HEK293T (cell line): Measurements from ENCODE around the gene RTEL1.
A peak's percentile ranks its signal among the peaks of the same experiment; 100 is the strongest.
"Not testable (repeated sequence)": the region's sequence is repeated elsewhere in the genome, so short reads cannot be mapped to it uniquely, and the experiment has no call there.

Experiments used
- CTCF ChIA-PET: fragments of 350-600 bp; formaldehyde crosslinking; extraction: SDS; loops from one replicate; lab custom pipeline; 2021; ENCODE audit warnings: antibody characterized with exemption, inconsistent platforms; lab: Yijun Ruan, JAX
- POLR2A ChIA-PET: fragments of 350-600 bp; formaldehyde crosslinking; extraction: SDS; loops from one replicate; lab custom pipeline; 2020; ENCODE audit warnings: antibody characterized with exemption, inconsistent platforms; lab: Yijun Ruan, JAX
- DNase-seq: peaks from one replicate; pipeline ENCODE4 v3.0.0; 2012; ENCODE audit warnings: mixed read lengths; ENCODE audit errors: extremely low spot score
- ARNT ChIP-seq: fragments of 450-650 bp; IDR thresholded peaks from 2 replicates; pipeline ENCODE4 v1.6.1; 2017; ENCODE audit warnings: mild to moderate bottlenecking
- BHLHE40 ChIP-seq: fragments of 450-650 bp; IDR thresholded peaks from 2 replicates; pipeline ENCODE4 v1.6.1; 2016; ENCODE audit warnings: mild to moderate bottlenecking, moderate library complexity, borderline replicate concordance
- CTBP1 ChIP-seq: fragments of 450-650 bp; IDR thresholded peaks from 2 replicates; pipeline ENCODE4 v1.6.1; 2016; ENCODE audit warnings: borderline replicate concordance
- ELF4 ChIP-seq: fragments of 450-650 bp; IDR thresholded peaks from 2 replicates; pipeline ENCODE4 v1.6.1; 2017; ENCODE audit warnings: antibody characterized with exemption
- FOXA1 ChIP-seq: fragments of 450-650 bp; IDR thresholded peaks from 2 replicates; pipeline ENCODE4 v1.6.1; 2016; ENCODE audit warnings: mild to moderate bottlenecking
- FOXK2 ChIP-seq: fragments of 450-650 bp; IDR thresholded peaks from 2 replicates; pipeline ENCODE4 v1.6.1; 2016; ENCODE audit warnings: mild to moderate bottlenecking
- FOXM1 ChIP-seq: fragments of 450-650 bp; IDR thresholded peaks from 2 replicates; pipeline ENCODE4 v1.6.1; 2017; ENCODE audit warnings: mild to moderate bottlenecking, borderline replicate concordance
- HDGF ChIP-seq: fragments of 450-650 bp; IDR thresholded peaks from 2 replicates; pipeline ENCODE4 v1.6.1; 2017; ENCODE audit warnings: antibody characterized with exemption, borderline replicate concordance
- L3MBTL2 ChIP-seq: fragments of 450-650 bp; conservative IDR thresholded peaks from 2 replicates; pipeline ENCODE4 v1.6.1; 2016; ENCODE audit warnings: mild to moderate bottlenecking
- LEF1 ChIP-seq: fragments of 450-650 bp; IDR thresholded peaks from 2 replicates; pipeline ENCODE4 v1.6.1; 2017; ENCODE audit warnings: mild to moderate bottlenecking, borderline replicate concordance
- NFRKB ChIP-seq: fragments of 450-650 bp; IDR thresholded peaks from 2 replicates; pipeline ENCODE4 v1.6.1; 2016; ENCODE audit warnings: mild to moderate bottlenecking, moderate library complexity
- SP1 ChIP-seq: fragments of 450-650 bp; IDR thresholded peaks from 2 replicates; pipeline ENCODE4 v1.6.1; 2017
- SUZ12 ChIP-seq: fragments of 450-650 bp; IDR thresholded peaks from 2 replicates; pipeline ENCODE4 v1.6.1; 2016; ENCODE audit warnings: mild to moderate bottlenecking
- TARDBP ChIP-seq: fragments of 450-650 bp; IDR thresholded peaks from 2 replicates; pipeline ENCODE4 v1.6.1; 2016
- ZNF384 ChIP-seq: fragments of 450-650 bp; IDR thresholded peaks from 2 replicates; pipeline ENCODE4 v1.6.1; 2016
- TF ChIP-seq, protein P1 (sequence below): fragments of 450-650 bp; IDR thresholded peaks from 2 replicates; pipeline ENCODE4 v1.6.1; 2016

The RTEL1 gene

DNA sequence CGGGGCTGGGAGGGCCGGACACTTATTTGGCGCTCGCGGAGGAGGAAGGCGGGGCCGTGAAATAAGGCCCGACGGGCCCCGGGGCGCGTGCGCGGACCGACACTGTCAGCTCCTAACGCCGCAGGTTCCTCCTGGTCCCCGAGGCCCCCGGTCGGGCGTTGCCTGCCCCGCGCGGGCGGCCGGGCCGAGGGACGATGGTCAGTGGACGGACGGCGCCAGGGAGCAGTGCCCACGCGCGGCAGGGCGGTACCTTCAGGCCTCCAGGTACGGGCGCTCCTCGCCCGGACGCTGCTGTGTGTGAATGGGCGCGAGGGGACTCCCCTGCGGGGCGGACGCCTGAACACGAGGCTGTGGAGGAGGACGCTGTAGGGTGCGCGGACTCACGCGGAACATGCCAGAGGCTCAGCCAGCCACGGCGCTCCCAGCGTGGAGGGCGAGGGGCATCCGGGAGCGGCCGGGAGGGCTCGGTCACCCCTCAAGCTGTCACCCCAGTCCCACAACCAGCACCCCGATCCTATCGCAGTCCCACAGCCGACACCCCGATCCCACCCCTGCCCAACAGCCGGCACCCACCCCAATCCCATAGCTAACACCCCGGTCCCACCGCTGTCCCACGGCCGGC, 30.9 kb upstream of the RTEL1 start:
- peak; percentile 95 for DNase-seq
- ChIA-PET POLR2A (interaction anchor here (0.6 to 1.8 kb wide), 19 partner anchors 9 to 343 kb away, joined by 3 to 14 read pairs (median 4); partner anchors contain the start of genes HELZ2, RTEL1 and STMN3), CTCF (no interaction called here)
- TF ChIP-seq NFRKB (no peak), FOXM1 (no peak), FOXA1 (no peak), FOXK2 (no peak), L3MBTL2 (peak; percentile 84), SUZ12 (no peak), CTBP1 (no peak), ZNF384 (no peak)
- TF ChIP-seq, protein P1, sequence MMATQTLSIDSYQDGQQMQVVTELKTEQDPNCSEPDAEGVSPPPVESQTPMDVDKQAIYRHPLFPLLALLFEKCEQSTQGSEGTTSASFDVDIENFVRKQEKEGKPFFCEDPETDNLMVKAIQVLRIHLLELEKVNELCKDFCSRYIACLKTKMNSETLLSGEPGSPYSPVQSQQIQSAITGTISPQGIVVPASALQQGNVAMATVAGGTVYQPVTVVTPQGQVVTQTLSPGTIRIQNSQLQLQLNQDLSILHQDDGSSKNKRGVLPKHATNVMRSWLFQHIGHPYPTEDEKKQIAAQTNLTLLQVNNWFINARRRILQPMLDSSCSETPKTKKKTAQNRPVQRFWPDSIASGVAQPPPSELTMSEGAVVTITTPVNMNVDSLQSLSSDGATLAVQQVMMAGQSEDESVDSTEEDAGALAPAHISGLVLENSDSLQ, result no peak

DNA sequence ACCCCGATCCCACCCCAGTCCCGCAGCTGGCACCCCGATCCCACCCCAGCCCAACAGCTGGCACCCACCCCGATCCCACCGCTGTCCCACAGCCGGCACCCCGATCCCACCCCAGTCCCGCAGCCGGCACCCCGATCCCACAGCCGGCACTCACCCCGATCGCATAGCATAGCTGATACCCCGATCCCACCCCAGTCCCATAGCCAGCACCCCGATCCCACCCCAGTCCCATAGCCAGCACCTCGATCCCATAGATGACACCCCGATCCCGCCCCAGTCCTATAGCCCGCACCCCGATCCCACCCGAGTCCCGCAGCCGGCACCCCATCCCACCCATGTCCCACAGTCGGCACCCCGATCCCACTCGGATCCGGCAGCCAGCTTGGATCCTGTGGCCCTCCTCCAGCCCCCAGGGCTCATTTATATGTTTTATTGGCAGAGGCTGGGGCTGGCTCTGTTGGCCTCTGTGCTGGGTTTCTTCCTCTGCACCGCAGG, 30.3 kb upstream of the RTEL1 start:
- CTCF ChIA-PET, result no interaction called here
- DNase-seq, result no peak
- TF ChIP-seq BHLHE40, result no peak
- TF ChIP-seq SUZ12, result no peak
- TF ChIP-seq FOXK2, result no peak
- TF ChIP-seq, protein P1, result no peak
- no peak for TF ChIP-seq TARDBP
- no peak for TF ChIP-seq HDGF
- no peak for TF ChIP-seq NFRKB
- no peak for TF ChIP-seq CTBP1
- TF ChIP-seq FOXA1, result no peak
- TF ChIP-seq ELF4, result no peak
- TF ChIP-seq ARNT, result no peak
- TF ChIP-seq FOXM1, result no peak
- no peak for TF ChIP-seq SP1
- TF ChIP-seq ZNF384, result no peak
- TF ChIP-seq L3MBTL2, result no peak
- no peak for TF ChIP-seq LEF1
- POLR2A ChIA-PET, result interaction anchor here (0.7 to 1.8 kb wide), 11 partner anchors 8 to 105 kb away, joined by 3 to 14 read pairs (median 4); partner anchors contain the start of genes HELZ2, RTEL1 and STMN3

DNA sequence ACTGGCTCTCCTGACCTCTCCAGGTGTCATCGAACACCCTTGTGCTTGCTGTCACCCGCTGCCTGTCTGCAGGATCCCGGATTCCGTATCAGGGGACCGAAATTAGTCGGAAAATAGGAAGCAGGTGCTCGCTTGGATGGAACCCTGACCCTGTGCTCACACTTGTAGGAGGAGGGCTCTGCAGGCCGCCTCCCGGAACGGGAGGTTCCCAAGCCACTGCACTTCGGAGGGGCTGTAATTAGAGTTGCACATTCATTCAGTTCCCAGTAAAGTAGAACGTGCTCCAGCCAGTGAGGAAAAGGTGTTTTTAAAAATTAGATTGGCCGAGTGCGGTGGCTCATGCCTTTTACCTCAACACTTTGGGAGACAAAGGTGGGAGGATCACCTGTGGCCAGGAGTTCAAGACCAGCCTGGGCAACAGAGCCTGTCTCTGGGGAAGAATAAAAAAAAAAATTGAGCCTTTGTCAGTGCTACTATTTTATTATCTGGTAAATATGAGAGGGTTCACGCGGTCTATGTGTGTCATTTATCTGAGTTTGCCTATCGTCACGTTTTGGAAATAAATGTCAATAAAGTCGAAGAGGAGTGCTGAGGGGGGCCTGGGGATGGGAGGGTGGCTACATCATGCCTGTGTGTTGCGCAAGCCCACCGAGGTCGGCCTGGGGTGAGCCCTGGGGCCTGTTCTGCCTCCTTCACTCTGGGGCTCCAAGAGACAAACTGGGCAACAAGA, 29.7 kb upstream of the RTEL1 start:
- ChIA-PET POLR2A (interaction anchor here (0.7 to 1.8 kb wide), 6 partner anchors 13 to 106 kb away, joined by 3 to 14 read pairs (median 4); partner anchors contain the start of genes RTEL1 and STMN3), CTCF (no interaction called here)
- no peak for TF ChIP-seq FOXA1
- peak; percentile 94 for TF ChIP-seq L3MBTL2
- TF ChIP-seq ZNF384, result peak; percentile 19; the same call in 1 of the 2 replicates
- TF ChIP-seq, protein P1, result no peak
- TF ChIP-seq SUZ12, result no peak
- peak; percentile 85 for TF ChIP-seq CTBP1
- TF ChIP-seq SP1, result no peak
- no peak for TF ChIP-seq ELF4
- no peak for TF ChIP-seq NFRKB
- no peak for TF ChIP-seq HDGF
- TF ChIP-seq ARNT, result peak; percentile 61; the same call in 1 of the 2 replicates
- DNase-seq, result peak; percentile 75

DNA sequence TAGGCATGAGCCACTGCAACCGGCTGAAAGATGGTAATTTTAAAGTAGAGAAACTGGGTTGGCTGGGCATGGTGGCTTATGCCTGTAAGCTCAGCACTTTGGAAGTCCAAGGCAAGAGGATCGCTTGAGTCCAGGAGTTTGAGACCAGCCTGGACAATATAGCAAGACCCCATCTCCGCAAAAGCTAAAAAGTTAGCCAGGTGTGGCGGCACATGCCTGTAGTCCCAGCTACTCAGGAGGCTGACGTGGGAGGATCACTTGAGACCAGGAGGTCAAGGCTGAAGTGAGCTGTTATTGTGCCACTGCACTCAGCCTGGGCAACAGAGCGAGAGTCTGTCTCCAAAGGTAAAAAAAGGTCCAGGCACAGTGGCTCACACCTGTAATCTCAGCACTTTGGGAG, 27.2 kb upstream of the RTEL1 start:
- ChIA-PET CTCF (interaction anchor here (0.9 kb wide), 1 partner anchor 11 kb away, joined by 3 read pairs; no protein-coding TSS in a partner anchor), POLR2A (interaction anchor here (1.2 to 1.8 kb wide), 2 partner anchors 11 to 27 kb away, joined by 3 to 5 read pairs; partner anchors contain the start of gene RTEL1)
- not testable (repeated sequence) for DNase-seq

DNA sequence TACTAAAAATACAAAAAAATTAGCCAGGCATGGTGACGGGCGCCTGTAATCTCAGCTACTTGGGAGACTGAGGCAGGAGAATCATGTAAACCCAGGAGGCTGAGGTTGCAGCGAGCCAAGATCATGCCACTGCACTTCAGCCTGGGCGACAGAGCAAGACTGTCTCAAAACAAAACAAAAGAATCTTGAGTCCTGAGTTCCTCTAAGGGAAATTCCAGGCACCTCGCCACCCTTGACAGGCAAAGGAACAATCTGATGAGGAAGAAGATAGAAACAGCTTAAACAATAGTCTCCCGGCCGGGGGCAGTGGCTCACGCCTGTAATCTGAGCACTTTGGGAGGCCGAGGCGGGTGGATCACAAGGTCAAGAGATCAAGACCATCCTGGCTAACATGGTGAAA, 26.7 kb upstream of the RTEL1 start:
- POLR2A ChIA-PET, result interaction anchor here (1.2 to 1.8 kb wide), 4 partner anchors 10 to 233 kb away, joined by 3 to 5 read pairs (median 4); partner anchors contain the start of genes RTEL1, STMN3 and TPD52L2
- not testable (repeated sequence) for DNase-seq
- CTCF ChIA-PET, result interaction anchor here (0.9 kb wide), 1 partner anchor 10 kb away, joined by 3 read pairs; no protein-coding TSS in a partner anchor

DNA sequence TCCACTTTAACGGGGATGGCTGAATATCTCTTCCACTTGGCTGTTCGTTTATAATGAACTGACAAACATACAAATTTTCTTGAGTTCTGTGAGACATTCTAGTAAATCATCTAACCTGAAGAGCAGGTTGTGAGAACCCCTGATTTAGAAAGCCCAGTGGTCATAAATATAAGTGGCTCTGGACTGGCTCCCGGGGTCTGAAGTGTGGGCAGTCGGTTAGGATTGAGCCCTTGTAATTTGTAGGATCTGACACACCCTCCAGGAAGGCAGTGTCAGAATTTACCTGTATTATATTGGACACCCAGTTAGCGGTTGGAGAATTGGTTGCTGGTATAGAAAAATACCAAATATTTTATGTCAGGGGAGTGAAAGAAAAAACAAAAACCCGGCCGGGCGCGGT, 24.4 kb upstream of the RTEL1 start:
- POLR2A ChIA-PET, result no interaction called here
- no peak for TF ChIP-seq NFRKB
- TF ChIP-seq ZNF384, result no peak
- no peak for TF ChIP-seq SP1
- no peak for TF ChIP-seq ELF4
- TF ChIP-seq L3MBTL2, result no peak
- TF ChIP-seq, protein P1, result no peak
- no peak for TF ChIP-seq TARDBP
- no peak for TF ChIP-seq ARNT
- TF ChIP-seq FOXK2, result no peak
- TF ChIP-seq CTBP1, result no peak
- TF ChIP-seq SUZ12, result no peak
- TF ChIP-seq HDGF, result no peak
- no peak for TF ChIP-seq FOXA1
- CTCF ChIA-PET, result no interaction called here
- DNase-seq, result no peak
